GM21529 (cell line): ENCODE measurements around the gene SLC25A6.
"Not testable (repeated sequence)": the region's sequence is repeated elsewhere in the genome, so short reads cannot be mapped to it uniquely, and the experiment has no call there.

ENCODE experiments used
- ATAC-seq: cut with Tn5 transposase; IDR thresholded peaks from one replicate; pipeline ENCODE4 v1.9.1; 2021; ENCODE audit not compliant: unreplicated experiment

Gene SLC25A6

GRCh38 chrX:1355131-1356046 lies 36.5 kb downstream of the SLC25A6 start:
- no peak for ATAC-seq

- ATAC-seq, result no peak
These were observed 37.6 kb downstream of the SLC25A6 start for GRCh38 chrX:1354036-1355019.

GRCh38 chrX:1351981-1352714 lies 39.8 kb downstream of the SLC25A6 start:
- ATAC-seq, result no peak

- not testable (repeated sequence) for ATAC-seq
These were observed 42.3 kb downstream of the SLC25A6 start for GRCh38 chrX:1349606-1350005.

GRCh38 chrX:1341545-1342184 lies 50.2 kb downstream of the SLC25A6 start:
- no peak for ATAC-seq

- peak; percentile 31 for ATAC-seq
These were observed 54.7 kb downstream of the SLC25A6 start for GRCh38 chrX:1336948-1337779.

GRCh38 chrX:1336331-1336943 lies 55.5 kb downstream of the SLC25A6 start, which contains the start of gene IL3RA:
IL3RA (plus strand) TSS chrX:1336785; CDS start chrX:1341766, 4,981 bp downstream.
- ATAC-seq, result peak; percentile 59
